Measurements from ENCODE around the gene ACSM6. TPM values are rescaled to one million over a fixed set of nuclear protein-coding genes. Genes with fewer than 3 reads are reported as not detected.

The ACSM6 gene
- total and polyA plus RNA-seq, 2 donors (not counting 1 experiment from before 2014, with no cell fraction given): not detected

GRCh38 chr10:95257849-95258248 lies 63.8 kb downstream of the ACSM6 start:
- H3K4me2 ChIP-seq (ENCODE audit: extremely low read depth, insufficient read depth, low read length): no peak overlapping the region
- H3K27me3 ChIP-seq (ENCODE audit: control insufficient read depth, insufficient read depth, low read length): no peaks in the 10 kb centered on the region
- no peak overlapping the region for H3K4me3 ChIP-seq (replicated peaks in 1 of 4; ENCODE audit: control extremely low read depth in 1 of 4, insufficient read depth in 1 of 4, low read depth in 3 of 4, low read length in 4 of 4)
- no peak for DNase-seq (ENCODE audit: low read depth in 2 of 2)
- no peak overlapping the region for H3K27ac ChIP-seq (ENCODE audit: insufficient read depth, low read length)
- no peaks in the 10 kb centered on the region for H4K20me1 ChIP-seq (ENCODE audit: control insufficient read depth, extremely low read depth, insufficient read depth, low read length)
- H2AFZ ChIP-seq (ENCODE audit: low read length): no peak overlapping the region
- no peaks in the 10 kb centered on the region for H3K36me3 ChIP-seq (ENCODE audit: control insufficient read depth, insufficient read depth, low read length)
- peaks cover 12% of the 10 kb centered on the region for H3K79me2 ChIP-seq (ENCODE audit: control insufficient read depth, insufficient read depth, low read length)
- no peaks in the 10 kb centered on the region for H3K9me3 ChIP-seq (ENCODE audit: control insufficient read depth, insufficient read depth, low read depth, low read length)
- no peak overlapping the region for H3K9ac ChIP-seq (ENCODE audit: insufficient read depth, low read length)
- peaks cover 11% of the 10 kb centered on the region for H3K4me1 ChIP-seq (ENCODE audit: control insufficient read depth, extremely low read depth, insufficient read depth, low read length)
- TF ChIP-seq EZH2 (IDR thresholded peaks at IDR 0.05; ENCODE audit: low read length, missing control alignments) (no peak), CTCF (conservative IDR thresholded peaks at IDR 0.05 in 1 of 2, IDR thresholded peaks at IDR 0.05 in 1 of 2; ENCODE audit: low read depth in 1 of 2, low read length in 2 of 2) (no peak)

GRCh38 chr10:95260397-95260881 lies 66.4 kb downstream of the ACSM6 start:
- H2AFZ ChIP-seq (ENCODE audit: low read length): no peak overlapping the region

GRCh38 chr10:95260909-95261552 lies 67.0 kb downstream of the ACSM6 start:
- Histone ChIP-seq H3K27ac (ENCODE audit: insufficient read depth, low read length) (peak overlapping the region; percentile 76), H3K4me2 (ENCODE audit: extremely low read depth, insufficient read depth, low read length) (peak overlapping the region; percentile 51), H3K4me1 (ENCODE audit: control insufficient read depth, extremely low read depth, insufficient read depth, low read length) (peaks cover 14% of the 10 kb centered on the region), H4K20me1 (ENCODE audit: control insufficient read depth, extremely low read depth, insufficient read depth, low read length) (no peaks in the 10 kb centered on the region), H3K79me2 (ENCODE audit: control insufficient read depth, insufficient read depth, low read length) (peaks cover 2% of the 10 kb centered on the region), H3K9me3 (ENCODE audit: control insufficient read depth, insufficient read depth, low read depth, low read length) (no peaks in the 10 kb centered on the region), H3K36me3 (ENCODE audit: control insufficient read depth, insufficient read depth, low read length) (no peaks in the 10 kb centered on the region), H3K27me3 (ENCODE audit: control insufficient read depth, insufficient read depth, low read length) (no peaks in the 10 kb centered on the region), H3K4me3 (replicated peaks in 1 of 4; ENCODE audit: control extremely low read depth in 1 of 4, insufficient read depth in 1 of 4, low read depth in 3 of 4, low read length in 4 of 4) (no peak overlapping the region), H2AFZ (ENCODE audit: low read length) (no peak overlapping the region), H3K9ac (ENCODE audit: insufficient read depth, low read length) (peak overlapping the region; percentile 20)
- TF ChIP-seq EZH2 (IDR thresholded peaks at IDR 0.05; ENCODE audit: low read length, missing control alignments): no peak
- TF ChIP-seq CTCF (conservative IDR thresholded peaks at IDR 0.05 in 1 of 2, IDR thresholded peaks at IDR 0.05 in 1 of 2; ENCODE audit: low read depth in 1 of 2, low read length in 2 of 2): no peak
- DNase-seq (ENCODE audit: low read depth in 2 of 2): peak in 1 of 2 donors; percentile 84

More at GRCh38 chr10:95260397-95260881, 66.4 kb downstream of the ACSM6 start:
- no peak for TF ChIP-seq CTCF (conservative IDR thresholded peaks at IDR 0.05 in 1 of 2, IDR thresholded peaks at IDR 0.05 in 1 of 2; ENCODE audit: low read depth in 1 of 2, low read length in 2 of 2)
- H3K9me3 ChIP-seq (ENCODE audit: control insufficient read depth, insufficient read depth, low read depth, low read length): no peaks in the 10 kb centered on the region
- peak overlapping the region; percentile 76 for H3K27ac ChIP-seq (ENCODE audit: insufficient read depth, low read length)
- H4K20me1 ChIP-seq (ENCODE audit: control insufficient read depth, extremely low read depth, insufficient read depth, low read length): no peaks in the 10 kb centered on the region
- H3K4me1 ChIP-seq (ENCODE audit: control insufficient read depth, extremely low read depth, insufficient read depth, low read length): peaks cover 14% of the 10 kb centered on the region
- H3K9ac ChIP-seq (ENCODE audit: insufficient read depth, low read length): no peak overlapping the region
- H3K4me3 ChIP-seq (replicated peaks in 1 of 4; ENCODE audit: control extremely low read depth in 1 of 4, insufficient read depth in 1 of 4, low read depth in 3 of 4, low read length in 4 of 4): no peak overlapping the region
- H3K36me3 ChIP-seq (ENCODE audit: control insufficient read depth, insufficient read depth, low read length): no peaks in the 10 kb centered on the region
- peak overlapping the region; percentile 51 for H3K4me2 ChIP-seq (ENCODE audit: extremely low read depth, insufficient read depth, low read length)
- no peaks in the 10 kb centered on the region for H3K27me3 ChIP-seq (ENCODE audit: control insufficient read depth, insufficient read depth, low read length)
- peaks cover 4% of the 10 kb centered on the region for H3K79me2 ChIP-seq (ENCODE audit: control insufficient read depth, insufficient read depth, low read length)
- DNase-seq (ENCODE audit: low read depth in 2 of 2): peak; percentile 74 to 96
